ENCODE measurements around the gene FHL1.

Gene FHL1

GRCh38 chrX:136183917-136184316, 36.6 kb downstream of the FHL1 start:
- Histone ChIP-seq H3K36me3 (replicated peaks in 1 of 2; ENCODE audit: control insufficient read depth in 2 of 2, insufficient read depth in 2 of 2, low read length in 2 of 2) (no peaks in the 10 kb centered on the region), H4K91ac (ENCODE audit: low read depth, low read length, poor library complexity) (no peak overlapping the region), H2BK120ac (ENCODE audit: low read depth, low read length) (no peak overlapping the region), H3K79me1 (ENCODE audit: low read depth, low read length) (no peaks in the 10 kb centered on the region), H2BK5ac (ENCODE audit: low read length) (no peak overlapping the region), H3K9ac (ENCODE audit: low read depth, low read length, poor library complexity) (no peak overlapping the region), H3K18ac (ENCODE audit: low read length) (no peak overlapping the region), H3K9me3 (replicated peaks in 1 of 2; ENCODE audit: control insufficient read depth in 2 of 2, insufficient read depth in 1 of 2, low read depth in 1 of 2, low read length in 2 of 2) (no peaks in the 10 kb centered on the region), H3K14ac (ENCODE audit: low read length) (no peak overlapping the region), H2BK12ac (ENCODE audit: low read length) (no peak overlapping the region), H2AK5ac (ENCODE audit: low read depth, low read length) (no peak overlapping the region), H3K4me3 (ENCODE audit: low read length in 2 of 2) (no peak overlapping the region), H4K8ac (ENCODE audit: low read depth, low read length) (no peak overlapping the region), H3K27ac (replicated peaks; ENCODE audit: low read length) (no peak overlapping the region), H3K4me2 (ENCODE audit: insufficient read depth, low read length, poor library complexity, severe bottlenecking) (no peak overlapping the region), H3K4ac (ENCODE audit: low read length) (no peak overlapping the region), H3K4me1 (ENCODE audit: control insufficient read depth in 2 of 2, insufficient read depth in 1 of 2, low read depth in 1 of 2, low read length in 2 of 2) (no peaks in the 10 kb centered on the region), H3K27me3 (ENCODE audit: control insufficient read depth in 3 of 3, insufficient read depth in 3 of 3, low read depth in 1 of 3, low read length in 3 of 3) (peaks cover 0 to 3% (median 0%) of the 10 kb centered on the region in 3 experiments), H2BK15ac (ENCODE audit: low read length) (no peak overlapping the region), H2AFZ (ENCODE audit: low read length) (no peak overlapping the region), H3K23ac (ENCODE audit: low read depth, low read length, poor library complexity) (no peak overlapping the region)
- DNase-seq (ENCODE audit: low spot score), result no peak
- WGBS, 2 donors (ENCODE audit: extremely low coverage in 2 of 2, insufficient read length in 2 of 2, insufficient replicate concordance in 1 of 2), result no CpG with 5 or more reads among the region's 1 CpG

GRCh38 chrX:136185401-136186022, 38.2 kb downstream of the FHL1 start:
- Histone ChIP-seq H3K79me1 (ENCODE audit: low read depth, low read length) (no peaks in the 10 kb centered on the region), H3K36me3 (replicated peaks in 1 of 2; ENCODE audit: control insufficient read depth in 2 of 2, insufficient read depth in 2 of 2, low read length in 2 of 2) (no peaks in the 10 kb centered on the region), H3K4me3 (ENCODE audit: low read length in 2 of 2) (no peak overlapping the region), H3K4me1 (ENCODE audit: control insufficient read depth in 2 of 2, insufficient read depth in 1 of 2, low read depth in 1 of 2, low read length in 2 of 2) (no peaks in the 10 kb centered on the region), H3K4ac (ENCODE audit: low read length) (no peak overlapping the region), H4K8ac (ENCODE audit: low read depth, low read length) (no peak overlapping the region), H2BK5ac (ENCODE audit: low read length) (no peak overlapping the region), H3K27ac (replicated peaks; ENCODE audit: low read length) (no peak overlapping the region), H3K23ac (ENCODE audit: low read depth, low read length, poor library complexity) (no peak overlapping the region), H3K9me3 (replicated peaks in 1 of 2; ENCODE audit: control insufficient read depth in 2 of 2, insufficient read depth in 1 of 2, low read depth in 1 of 2, low read length in 2 of 2) (no peaks in the 10 kb centered on the region), H3K9ac (ENCODE audit: low read depth, low read length, poor library complexity) (no peak overlapping the region), H2BK12ac (ENCODE audit: low read length) (no peak overlapping the region), H4K91ac (ENCODE audit: low read depth, low read length, poor library complexity) (no peak overlapping the region), H2AK5ac (ENCODE audit: low read depth, low read length) (no peak overlapping the region), H3K18ac (ENCODE audit: low read length) (no peak overlapping the region), H2BK15ac (ENCODE audit: low read length) (no peak overlapping the region), H3K14ac (ENCODE audit: low read length) (no peak overlapping the region), H2AFZ (ENCODE audit: low read length) (no peak overlapping the region), H2BK120ac (ENCODE audit: low read depth, low read length) (no peak overlapping the region), H3K27me3 (ENCODE audit: control insufficient read depth in 3 of 3, insufficient read depth in 3 of 3, low read depth in 1 of 3, low read length in 3 of 3) (peaks cover 0 to 3% (median 0%) of the 10 kb centered on the region in 3 experiments), H3K4me2 (ENCODE audit: insufficient read depth, low read length, poor library complexity, severe bottlenecking) (no peak overlapping the region)
- no peak for DNase-seq (ENCODE audit: low spot score)
- WGBS, 2 donors (ENCODE audit: extremely low coverage in 2 of 2, insufficient read length in 2 of 2, insufficient replicate concordance in 1 of 2), result no CpG with 5 or more reads among the region's 8 CpGs

- H2AK5ac ChIP-seq (ENCODE audit: low read depth, low read length), result no peak overlapping the region
- H3K4me3 ChIP-seq (ENCODE audit: low read length in 2 of 2), result no peak overlapping the region
- no peak overlapping the region for H2BK12ac ChIP-seq (ENCODE audit: low read length)
- WGBS, 2 donors (ENCODE audit: extremely low coverage in 2 of 2, insufficient read length in 2 of 2, insufficient replicate concordance in 1 of 2), result no CpG with 5 or more reads among the region's 3 CpGs
- no peak overlapping the region for H4K8ac ChIP-seq (ENCODE audit: low read depth, low read length)
- no peak overlapping the region for H2BK5ac ChIP-seq (ENCODE audit: low read length)
- H3K23ac ChIP-seq (ENCODE audit: low read depth, low read length, poor library complexity), result no peak overlapping the region
- DNase-seq (ENCODE audit: low spot score), result no peak
- H2AFZ ChIP-seq (ENCODE audit: low read length), result no peak overlapping the region
- H2BK15ac ChIP-seq (ENCODE audit: low read length), result no peak overlapping the region
- H4K91ac ChIP-seq (ENCODE audit: low read depth, low read length, poor library complexity), result no peak overlapping the region
- no peaks in the 10 kb centered on the region for H3K9me3 ChIP-seq (replicated peaks in 1 of 2; ENCODE audit: control insufficient read depth in 2 of 2, insufficient read depth in 1 of 2, low read depth in 1 of 2, low read length in 2 of 2)
- no peaks in the 10 kb centered on the region for H3K36me3 ChIP-seq (replicated peaks in 1 of 2; ENCODE audit: control insufficient read depth in 2 of 2, insufficient read depth in 2 of 2, low read length in 2 of 2)
- H3K4me1 ChIP-seq (ENCODE audit: control insufficient read depth in 2 of 2, insufficient read depth in 1 of 2, low read depth in 1 of 2, low read length in 2 of 2), result no peaks in the 10 kb centered on the region
- H3K18ac ChIP-seq (ENCODE audit: low read length), result no peak overlapping the region
- H3K27me3 ChIP-seq (ENCODE audit: control insufficient read depth in 3 of 3, insufficient read depth in 3 of 3, low read depth in 1 of 3, low read length in 3 of 3), result peaks cover 0 to 3% (median 0%) of the 10 kb centered on the region in 3 experiments
- no peaks in the 10 kb centered on the region for H3K79me1 ChIP-seq (ENCODE audit: low read depth, low read length)
- no peak overlapping the region for H3K9ac ChIP-seq (ENCODE audit: low read depth, low read length, poor library complexity)
- H3K4ac ChIP-seq (ENCODE audit: low read length), result no peak overlapping the region
- no peak overlapping the region for H3K14ac ChIP-seq (ENCODE audit: low read length)
- H3K4me2 ChIP-seq (ENCODE audit: insufficient read depth, low read length, poor library complexity, severe bottlenecking), result no peak overlapping the region
- H2BK120ac ChIP-seq (ENCODE audit: low read depth, low read length), result no peak overlapping the region
- H3K27ac ChIP-seq (replicated peaks; ENCODE audit: low read length), result no peak overlapping the region
Measured at GRCh38 chrX:136186023-136186413, 38.7 kb downstream of the FHL1 start.

- Histone ChIP-seq H3K4ac (ENCODE audit: low read length) (no peak overlapping the region), H4K91ac (ENCODE audit: low read depth, low read length, poor library complexity) (no peak overlapping the region), H3K4me2 (ENCODE audit: insufficient read depth, low read length, poor library complexity, severe bottlenecking) (no peak overlapping the region), H3K23ac (ENCODE audit: low read depth, low read length, poor library complexity) (no peak overlapping the region), H3K27me3 (ENCODE audit: control insufficient read depth in 3 of 3, insufficient read depth in 3 of 3, low read depth in 1 of 3, low read length in 3 of 3) (no peaks in the 10 kb centered on the region), H2BK12ac (ENCODE audit: low read length) (no peak overlapping the region), H3K79me1 (ENCODE audit: low read depth, low read length) (no peaks in the 10 kb centered on the region), H3K4me1 (ENCODE audit: control insufficient read depth in 2 of 2, insufficient read depth in 1 of 2, low read depth in 1 of 2, low read length in 2 of 2) (no peaks in the 10 kb centered on the region), H2AK5ac (ENCODE audit: low read depth, low read length) (no peak overlapping the region), H2BK15ac (ENCODE audit: low read length) (no peak overlapping the region), H3K14ac (ENCODE audit: low read length) (no peak overlapping the region), H2AFZ (ENCODE audit: low read length) (no peak overlapping the region), H2BK5ac (ENCODE audit: low read length) (no peak overlapping the region), H4K8ac (ENCODE audit: low read depth, low read length) (no peak overlapping the region), H3K9me3 (replicated peaks in 1 of 2; ENCODE audit: control insufficient read depth in 2 of 2, insufficient read depth in 1 of 2, low read depth in 1 of 2, low read length in 2 of 2) (no peaks in the 10 kb centered on the region), H3K4me3 (ENCODE audit: low read length in 2 of 2) (no peak overlapping the region), H3K9ac (ENCODE audit: low read depth, low read length, poor library complexity) (no peak overlapping the region), H3K27ac (replicated peaks; ENCODE audit: low read length) (no peak overlapping the region), H3K18ac (ENCODE audit: low read length) (no peak overlapping the region), H3K36me3 (replicated peaks in 1 of 2; ENCODE audit: control insufficient read depth in 2 of 2, insufficient read depth in 2 of 2, low read length in 2 of 2) (no peaks in the 10 kb centered on the region), H2BK120ac (ENCODE audit: low read depth, low read length) (no peak overlapping the region)
- DNase-seq (ENCODE audit: low spot score), result no peak
- no CpG with 5 or more reads among the region's 2 CpGs for WGBS, 2 donors (ENCODE audit: extremely low coverage in 2 of 2, insufficient read length in 2 of 2, insufficient replicate concordance in 1 of 2)
Measured at GRCh38 chrX:136189222-136189621, 41.9 kb downstream of the FHL1 start.
